Subcutaneous abdominal adipose tissue (tissue), 5 donors: ENCODE results near the gene GJE1.

ENCODE experiments used
- H3K27ac ChIP-seq: one replicate; pipeline ENCODE4 v1.7.0; 2013; ENCODE audit warnings: low read depth, mild to moderate bottlenecking, inconsistent platforms, low read length, moderate library complexity
- H3K27me3 ChIP-seq, 5 donors: one replicate each; pipeline ENCODE4 v1.7.0; 2013; ENCODE audit warnings: low read length in 5 of 5, inconsistent platforms in 1 of 5; ENCODE audit not compliant: control insufficient read depth in 5 of 5, insufficient read depth in 4 of 5
- H3K36me3 ChIP-seq, 5 donors: one replicate each; pipeline ENCODE4 v1.7.0; 2013; ENCODE audit warnings: low read length in 5 of 5; ENCODE audit not compliant: control insufficient read depth in 5 of 5, insufficient read depth in 5 of 5
- H3K4me1 ChIP-seq, 5 donors: one replicate each; pipeline ENCODE4 v1.7.0; 2013; ENCODE audit warnings: low read length in 5 of 5, mild to moderate bottlenecking in 3 of 5, moderate library complexity in 1 of 5; ENCODE audit not compliant: control insufficient read depth in 5 of 5, insufficient read depth in 5 of 5
- H3K4me3 ChIP-seq, 5 donors: one replicate each; pipeline ENCODE4 v1.7.0; 2013; ENCODE audit warnings: low read length in 5 of 5, low read depth in 1 of 5
- H3K9ac ChIP-seq, 5 donors: one replicate each; pipeline ENCODE4 v1.7.0; 2013; ENCODE audit warnings: low read length in 5 of 5, mild to moderate bottlenecking in 4 of 5, moderate library complexity in 3 of 5
- H3K9me3 ChIP-seq, 5 donors: one replicate each; pipeline ENCODE4 v1.7.0; 2013; ENCODE audit warnings: low read length in 5 of 5; ENCODE audit not compliant: control insufficient read depth in 5 of 5
- donor health status: healthy.
- donor health status: healthy.
- donor health status: healthy.
- donor health status: healthy.
- donor health status: healthy.

The GJE1 gene

GRCh38 chr6:142162780-142163179, 30.1 kb downstream of the GJE1 start:
- Histone ChIP-seq H3K4me3 (no peak overlapping the region), H3K9me3 (no peaks in the 10 kb centered on the region), H3K27me3 (no peaks in the 10 kb centered on the region), H3K9ac (no peak overlapping the region), H3K27ac (no peak overlapping the region), H3K36me3 (peaks cover 5 to 14% (median 11%) of the 10 kb centered on the region in 5 donors), H3K4me1 (peaks cover 0 to 12% (median 8%) of the 10 kb centered on the region in 5 donors)

- Histone ChIP-seq H3K9ac (no peak overlapping the region), H3K9me3 (no peaks in the 10 kb centered on the region), H3K36me3 (peaks cover 5 to 19% (median 16%) of the 10 kb centered on the region in 5 donors), H3K27ac (no peak overlapping the region), H3K4me3 (no peak overlapping the region), H3K27me3 (no peaks in the 10 kb centered on the region), H3K4me1 (peaks cover 0 to 12% (median 8%) of the 10 kb centered on the region in 5 donors)
Observed at GRCh38 chr6:142165227-142165626, 32.5 kb downstream of the GJE1 start.

GRCh38 chr6:142167071-142167470, 34.3 kb downstream of the GJE1 start:
- Histone ChIP-seq H3K36me3 (peaks cover 14 to 29% (median 22%) of the 10 kb centered on the region in 5 donors), H3K27ac (no peak overlapping the region), H3K9ac (no peak overlapping the region), H3K27me3 (no peaks in the 10 kb centered on the region), H3K9me3 (no peaks in the 10 kb centered on the region), H3K4me3 (no peak overlapping the region), H3K4me1 (peaks cover 0 to 12% (median 6%) of the 10 kb centered on the region in 5 donors)

GRCh38 chr6:142167486-142167885, 34.8 kb downstream of the GJE1 start:
- no peak overlapping the region for H3K4me3 ChIP-seq
- H3K4me1 ChIP-seq = peaks cover 0 to 12% (median 6%) of the 10 kb centered on the region in 5 donors
- no peaks in the 10 kb centered on the region for H3K9me3 ChIP-seq
- H3K36me3 ChIP-seq = peaks cover 17 to 31% (median 25%) of the 10 kb centered on the region in 5 donors
- H3K27me3 ChIP-seq = no peaks in the 10 kb centered on the region
- H3K27ac ChIP-seq = no peak overlapping the region
- H3K9ac ChIP-seq = no peak overlapping the region

- Histone ChIP-seq H3K4me1 (no peaks in the 10 kb centered on the region), H3K9ac (no peak overlapping the region), H3K36me3 (peaks cover 31 to 51% (median 47%) of the 10 kb centered on the region in 5 donors), H3K9me3 (no peaks in the 10 kb centered on the region), H3K4me3 (no peak overlapping the region), H3K27me3 (no peaks in the 10 kb centered on the region), H3K27ac (no peak overlapping the region)
Observed at GRCh38 chr6:142171351-142171750, 38.6 kb downstream of the GJE1 start.

GRCh38 chr6:142172758-142173157, 40.0 kb downstream of the GJE1 start:
- Histone ChIP-seq H3K36me3 (peaks cover 26 to 45% (median 37%) of the 10 kb centered on the region in 5 donors), H3K27me3 (no peaks in the 10 kb centered on the region), H3K4me1 (no peaks in the 10 kb centered on the region), H3K9me3 (no peaks in the 10 kb centered on the region), H3K27ac (no peak overlapping the region), H3K9ac (no peak overlapping the region), H3K4me3 (no peak overlapping the region)

GRCh38 chr6:142173980-142174379, 41.3 kb downstream of the GJE1 start:
- no peak overlapping the region for H3K27ac ChIP-seq
- no peak overlapping the region for H3K4me3 ChIP-seq
- H3K27me3 ChIP-seq = no peaks in the 10 kb centered on the region
- peaks cover 0 to 5% (median 0%) of the 10 kb centered on the region in 5 donors for H3K9me3 ChIP-seq
- H3K4me1 ChIP-seq = no peaks in the 10 kb centered on the region
- H3K9ac ChIP-seq = no peak overlapping the region
- peaks cover 26 to 49% (median 44%) of the 10 kb centered on the region in 5 donors for H3K36me3 ChIP-seq

- Histone ChIP-seq H3K9ac (no peak overlapping the region), H3K27ac (no peak overlapping the region), H3K9me3 (peaks cover 0 to 5% (median 0%) of the 10 kb centered on the region in 5 donors), H3K36me3 (peaks cover 26 to 51% (median 44%) of the 10 kb centered on the region in 5 donors), H3K27me3 (no peaks in the 10 kb centered on the region), H3K4me3 (no peak overlapping the region), H3K4me1 (no peaks in the 10 kb centered on the region)
Observed at GRCh38 chr6:142174703-142175102, 42.0 kb downstream of the GJE1 start.

- Histone ChIP-seq H3K27ac (no peak overlapping the region), H3K36me3 (peaks cover 12 to 39% (median 29%) of the 10 kb centered on the region in 5 donors), H3K27me3 (no peaks in the 10 kb centered on the region), H3K9me3 (peaks cover 0 to 5% (median 0%) of the 10 kb centered on the region in 5 donors), H3K4me1 (peaks cover 0 to 4% (median 0%) of the 10 kb centered on the region in 5 donors), H3K4me3 (no peak overlapping the region), H3K9ac (no peak overlapping the region)
Observed at GRCh38 chr6:142178129-142178528, 45.4 kb downstream of the GJE1 start.

- peaks cover 0 to 10% (median 0%) of the 10 kb centered on the region in 5 donors for H3K4me1 ChIP-seq
- H3K9me3 ChIP-seq = peaks cover 0 to 5% (median 0%) of the 10 kb centered on the region in 5 donors
- H3K27me3 ChIP-seq = no peaks in the 10 kb centered on the region
- no peak overlapping the region for H3K4me3 ChIP-seq
- H3K36me3 ChIP-seq = peaks cover 0 to 30% (median 10%) of the 10 kb centered on the region in 5 donors
- no peak overlapping the region for H3K27ac ChIP-seq
- no peak overlapping the region for H3K9ac ChIP-seq
Observed at GRCh38 chr6:142182004-142182403, 49.3 kb downstream of the GJE1 start.
